HG02884 (cell line): ENCODE data around the gene RECK.

ENCODE experiments used
- ATAC-seq: cut with Tn5 transposase; IDR thresholded peaks from one replicate; pipeline ENCODE4 v1.9.1; 2021; ENCODE audit warnings: mild to moderate bottlenecking, moderate library complexity; ENCODE audit not compliant: unreplicated experiment

RECK gene

GRCh38 chr9:36169708-36170107 is 133.0 kb downstream of the RECK start:
- ATAC-seq, result no peak

GRCh38 chr9:36170531-36170930 is 133.8 kb downstream of the RECK start:
- no peak for ATAC-seq

GRCh38 chr9:36173861-36174260 is 137.1 kb downstream of the RECK start:
- ATAC-seq, result no peak
